Caki2 (cell line): ENCODE results near the gene DCTN4. TPM values are rescaled to one million over a fixed set of nuclear protein-coding genes. Genes with fewer than 3 reads are reported as not detected.

Source experiments
- DNase-seq: peaks from one replicate; pipeline ENCODE4 v3.0.0-alpha.2; 2015; ENCODE audit warnings: low read depth
- in situ Hi-C: cut with HindIII; loops from 2 replicates; pipeline ENCODE4 v1.10.0; 2016; ENCODE audit warnings: low sequenced_read_pairs, low pct_unique_long_range_greater_than_20kb, mixed read lengths
- total RNA-seq: library from RNA; depleted of rRNA; stranded (reverse); fragments of >200 nt; shearing (Covaris generic); gene quantifications from 2 replicates; pipeline ENCODE4 v1.2.3, GENCODE V29; 2014; ENCODE audit warnings: low replicate concordance

Gene DCTN4
- total RNA-seq, 1 experiment from 2014 or later, result 18.2 TPM

DNA sequence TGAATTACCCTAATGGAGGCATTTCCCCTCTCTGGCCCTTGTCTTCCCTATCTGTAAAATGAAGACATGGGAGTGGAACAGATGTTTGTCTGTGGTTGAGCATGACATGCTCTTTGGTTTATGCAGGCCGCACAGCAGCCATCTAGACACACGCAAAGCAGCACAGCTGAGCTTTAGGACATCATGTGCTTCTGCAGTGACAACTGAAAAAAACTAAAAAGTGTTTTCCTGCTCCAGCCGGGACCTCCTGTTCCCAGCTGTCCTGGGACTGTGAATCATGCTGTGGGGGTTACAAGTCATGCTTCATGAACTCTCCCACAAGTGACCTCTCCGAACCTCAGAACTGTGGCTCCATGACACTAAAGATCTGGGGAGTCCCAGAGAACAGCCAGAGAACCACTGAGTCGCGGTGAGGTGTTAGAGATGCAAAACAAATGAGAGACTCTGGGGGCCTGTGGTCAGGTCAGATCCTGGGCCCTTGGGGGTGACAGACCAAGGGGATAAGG, 21.4 kb upstream of the DCTN4 start:
- DNase-seq, result no peak
- in situ Hi-C loops, result no loop called here

- in situ Hi-C loops, result no loop called here
- no peak for DNase-seq
Observed at GRCh38 chr5:150779397-150780186, 20.8 kb upstream of the DCTN4 start.

GRCh38 chr5:150778517-150779396, 19.9 kb upstream of the DCTN4 start, which contains the start of gene SMIM3:
SMIM3 (plus strand) TSS chr5:150778757; CDS start chr5:150795441, 16,684 bp downstream.
- DNase-seq, result peak; percentile 50
- in situ Hi-C loops, result no loop called here

- no peak for DNase-seq
- in situ Hi-C loops, result no loop called here
Observed at GRCh38 chr5:150778088-150778516, 19.3 kb upstream of the DCTN4 start.

DNA sequence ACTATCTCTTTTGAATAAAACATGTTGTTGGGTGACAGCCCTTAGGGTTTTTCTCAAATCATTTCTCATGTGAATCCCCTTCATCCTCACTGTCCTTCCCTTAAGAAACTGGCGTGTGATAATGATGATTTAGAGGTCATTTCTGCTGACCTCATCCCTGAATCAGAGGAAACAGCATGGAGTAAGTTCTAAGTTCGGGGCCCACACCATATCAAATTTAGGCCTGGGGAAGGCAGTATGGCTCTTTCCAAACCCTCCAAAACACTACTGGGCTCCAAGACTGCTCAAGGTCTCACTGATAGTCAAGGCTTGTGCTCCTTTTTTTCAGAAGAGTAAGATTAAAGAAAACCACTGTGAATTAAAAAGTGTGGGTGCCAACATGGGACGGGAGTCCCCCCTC, 18.9 kb upstream of the DCTN4 start:
- in situ Hi-C loops, result no loop called here
- no peak for DNase-seq

- peak; percentile 48 for DNase-seq
- in situ Hi-C loops, result no loop called here
Observed at GRCh38 chr5:150774145-150774544, 15.3 kb upstream of the DCTN4 start.

- DNase-seq, result no peak
- in situ Hi-C loops, result no loop called here
Observed at GRCh38 chr5:150771034-150771795, 12.4 kb upstream of the DCTN4 start.

DNA sequence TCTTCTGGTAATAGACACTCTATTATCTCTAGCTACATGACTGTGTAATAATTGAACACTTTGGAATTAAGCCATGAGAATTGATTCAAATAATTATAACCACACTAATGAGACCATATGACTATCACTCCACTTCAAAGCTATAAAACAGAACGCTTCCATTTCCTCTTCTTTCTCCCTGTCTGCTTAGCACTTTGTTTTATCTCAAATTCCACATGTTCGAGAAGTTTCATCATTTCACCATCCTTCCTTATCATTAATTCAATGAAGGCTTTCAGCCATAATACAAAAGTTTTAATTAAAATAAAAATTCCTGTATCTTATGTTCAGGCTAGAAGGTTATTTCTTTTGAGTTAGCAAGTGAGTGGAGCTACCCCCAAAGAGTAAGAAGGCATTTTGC, 7.4 kb upstream of the DCTN4 start:
- DNase-seq, result no peak
- in situ Hi-C loops, result no loop called here

DNA sequence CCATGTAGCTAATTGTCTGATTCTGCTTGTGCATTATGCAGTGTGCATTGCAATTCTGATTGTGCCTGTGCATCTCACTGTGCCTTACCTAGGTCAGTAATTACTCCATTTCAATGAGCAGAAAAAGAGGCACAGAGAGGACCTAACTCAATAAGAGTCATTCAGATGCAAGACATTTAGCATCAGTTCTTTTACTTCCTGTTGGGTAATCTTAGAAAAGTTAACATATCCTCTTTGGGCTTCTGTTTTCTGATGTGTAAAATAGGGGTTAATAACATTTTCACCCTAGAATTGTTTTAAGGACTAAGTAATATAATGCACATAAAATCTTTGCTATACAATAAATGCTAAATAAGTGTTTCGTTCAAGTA, 7.0 kb upstream of the DCTN4 start:
- DNase-seq, result no peak
- in situ Hi-C loops, result no loop called here

- in situ Hi-C loops, result no loop called here
- no peak for DNase-seq
Observed at GRCh38 chr5:150765011-150765798, 6.4 kb upstream of the DCTN4 start.

- in situ Hi-C loops, result no loop called here
- DNase-seq, result no peak
Observed at GRCh38 chr5:150764530-150764929, 5.7 kb upstream of the DCTN4 start.

- peak; percentile 58 for DNase-seq
- in situ Hi-C loops, result no loop called here
Observed at GRCh38 chr5:150763023-150763769, 4.4 kb upstream of the DCTN4 start.

- no peak for DNase-seq
- in situ Hi-C loops, result no loop called here
Observed at GRCh38 chr5:150762211-150762610, 3.4 kb upstream of the DCTN4 start.

DNA sequence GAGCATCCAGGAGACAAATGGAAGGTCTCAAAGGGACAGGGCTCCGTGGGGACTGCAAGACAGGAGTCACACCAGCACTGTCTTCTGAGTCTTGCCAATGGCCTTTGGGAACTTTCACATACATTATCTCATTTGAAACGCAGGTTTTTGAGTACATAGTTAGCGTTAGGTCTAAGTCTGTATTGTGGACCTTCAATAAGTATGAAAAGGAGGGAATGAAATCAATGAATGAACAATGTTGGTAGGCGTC, 442 bp upstream of the DCTN4 start:
- DNase-seq, result no peak
- in situ Hi-C loops, result no loop called here

GRCh38 chr5:150758203-150758530, 650 bp downstream of the DCTN4 start:
- in situ Hi-C loops, result no loop called here
- no peak for DNase-seq

- in situ Hi-C loops, result no loop called here
- DNase-seq, result no peak
Observed at GRCh38 chr5:150757087-150757649, 1.6 kb downstream of the DCTN4 start.

DNA sequence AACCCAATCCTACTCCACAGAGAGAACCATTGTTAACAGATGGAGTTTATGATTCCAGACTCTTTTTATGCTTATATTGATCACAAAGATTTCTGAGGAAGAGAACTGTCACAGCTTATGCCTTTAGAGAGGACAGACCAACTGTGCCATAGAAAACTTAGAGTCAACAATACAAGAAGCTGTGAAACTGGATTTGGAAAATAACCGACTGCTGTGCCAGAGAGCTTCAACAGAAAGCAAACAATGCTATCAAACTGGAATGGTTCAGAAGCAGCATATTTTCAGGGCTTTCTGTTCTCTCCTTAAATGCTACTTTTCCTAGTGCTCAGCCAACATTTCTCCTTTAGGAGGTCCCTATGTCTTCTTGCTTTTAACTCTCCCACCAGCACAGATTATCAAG, 5.0 kb downstream of the DCTN4 start:
- DNase-seq, result no peak
- in situ Hi-C loops, result no loop called here
